Lung (tissue), 12 donors: Measurements from ENCODE around the gene S1PR3. TPM values are rescaled to one million over a fixed set of nuclear protein-coding genes. Genes with fewer than 3 reads are reported as not detected.

Source experiments
- ATAC-seq: fragments of 200-7000 bp; cut with Tn5 transposase; one replicate; pipeline ENCODE4 v1.9.1; 2020; ENCODE audit warnings: moderate number of reproducible peaks; ENCODE audit not compliant: insufficient read depth, low FRiP score
- DNase-seq, 3 donors: peaks; one replicate each; pipeline ENCODE4 v3.0.0-alpha.2; 2013 to 2017
- H3K27ac ChIP-seq, 2 donors: one replicate each; pipeline ENCODE4 v1.5.1; 2013; ENCODE audit warnings: mild to moderate bottlenecking in 2 of 2, moderate library complexity in 2 of 2, control low read depth in 1 of 2, inconsistent platforms in 1 of 2, low read depth in 1 of 2, low read length in 1 of 2
- H3K27me3 ChIP-seq, 3 donors: one replicate each; pipeline ENCODE4 v1.5.1; 2013; ENCODE audit warnings: low read length in 2 of 3; ENCODE audit not compliant: control insufficient read depth in 3 of 3, insufficient read depth in 3 of 3
- H3K36me3 ChIP-seq, 4 donors: one replicate each; pipeline ENCODE4 v1.5.1; 2013; ENCODE audit warnings: low read length in 4 of 4, mild to moderate bottlenecking in 1 of 4, moderate library complexity in 1 of 4; ENCODE audit not compliant: control insufficient read depth in 4 of 4, insufficient read depth in 4 of 4
- H3K4me1 ChIP-seq, 5 donors: one replicate each; pipeline ENCODE4 v1.5.1; 2013; ENCODE audit warnings: low read length in 5 of 5, mild to moderate bottlenecking in 2 of 5, moderate library complexity in 1 of 5; ENCODE audit not compliant: control insufficient read depth in 5 of 5, insufficient read depth in 5 of 5
- H3K4me3 ChIP-seq: one replicate; pipeline ENCODE4 v1.5.1; 2013; ENCODE audit warnings: mild to moderate bottlenecking, control low read depth, moderate library complexity
- H3K9ac ChIP-seq, 2 donors: one replicate each; pipeline ENCODE4 v1.5.1; 2013; ENCODE audit warnings: low read length in 2 of 2, control low read depth in 1 of 2; ENCODE audit not compliant: insufficient read depth in 1 of 2
- H3K9me3 ChIP-seq, 4 donors: one replicate each; pipeline ENCODE4 v1.5.1; 2013; ENCODE audit warnings: low read length in 3 of 4, mild to moderate bottlenecking in 1 of 4, moderate library complexity in 1 of 4; ENCODE audit not compliant: control insufficient read depth in 4 of 4, insufficient read depth in 3 of 4
- CTCF ChIP-seq: IDR thresholded peaks from 2 replicates; pipeline ENCODE4 v1.5.1; 2012; ENCODE audit warnings: mild to moderate bottlenecking; ENCODE audit errors: control extremely low read depth, extremely low read depth
- WGBS, 2 donors: extraction: QIAGEN DNeasy Blood & Tissue Kit; methylation state at CpG; one replicate each; pipeline ENCODE4 v1.1.7; 2013; 5-methylcytosine and 5-hydroxymethylcytosine counted together
- polyA plus RNA-seq, 2 donors: library from polyadenylated mRNA; stranded (reverse); fragments of 200-250 nt; gene quantifications; one replicate each; pipeline ENCODE4 v1.2.1, GENCODE V29; 2013
- total RNA-seq, 2 donors: library from RNA; depleted of rRNA in 1 of 2; stranded (reverse); fragments of >200 nt in 1 of 2; gene quantifications; one replicate each; pipeline ENCODE4 v1.2.1, GENCODE V29; 2014 to 2021
- donor health status: control.
- donor health status: control.
- donor health status: Bipolar disorder and iron deficiency.
- donor health status: healthy.
- donor health status: DM: yes; HTN: yes; CAD: no.

Gene S1PR3
- total and polyA plus RNA-seq, 4 donors: 2.8 to 38.7 (median 14.3) TPM

- DNase-seq (peak; percentile 57 to 91 (median 85)), ATAC-seq (no peak)
- Histone ChIP-seq H3K4me1 (peaks cover 6 to 71% (median 23%) of the 10 kb centered on the region in 5 donors), H3K27ac (peak overlapping the region in 1 of 2 donors; percentile 16), H3K36me3 (peaks cover 0 to 36% (median 14%) of the 10 kb centered on the region in 4 donors), H3K4me3 (no peak overlapping the region), H3K27me3 (no peaks in the 10 kb centered on the region), H3K9me3 (peaks cover 0 to 1% (median 0%) of the 10 kb centered on the region in 4 donors), H3K9ac (peak overlapping the region in 1 of 2 donors; percentile 43)
- no peak for TF ChIP-seq CTCF
- 82 to 83% methylated on average over 9 of the region's 9 CpGs for WGBS, 2 donors
These were observed 3.4 kb downstream of the S1PR3 start for GRCh38 chr9:88994469-88995199.

GRCh38 chr9:88995200-88995577 is 3.9 kb downstream of the S1PR3 start:
- whole genome bisulfite sequencing, 2 donors: 77 to 78% methylated on average over 6 of the region's 6 CpGs
- ATAC-seq (no peak), DNase-seq (peak in 2 of 3 donors; percentile 39 to 79)
- H3K4me1 ChIP-seq: peaks cover 5 to 69% (median 23%) of the 10 kb centered on the region in 5 donors
- H3K27ac ChIP-seq: no peak overlapping the region
- peaks cover 0 to 1% (median 0%) of the 10 kb centered on the region in 4 donors for H3K9me3 ChIP-seq
- no peak for TF ChIP-seq CTCF
- H3K27me3 ChIP-seq: no peaks in the 10 kb centered on the region
- H3K9ac ChIP-seq: no peak overlapping the region
- H3K4me3 ChIP-seq: no peak overlapping the region
- peaks cover 0 to 39% (median 16%) of the 10 kb centered on the region in 4 donors for H3K36me3 ChIP-seq

GRCh38 chr9:88995627-88996026 is 4.4 kb downstream of the S1PR3 start:
- Histone ChIP-seq H3K9ac (no peak overlapping the region), H3K27ac (no peak overlapping the region), H3K9me3 (peaks cover 0 to 1% (median 0%) of the 10 kb centered on the region in 4 donors), H3K36me3 (peaks cover 0 to 40% (median 16%) of the 10 kb centered on the region in 4 donors), H3K4me1 (peaks cover 4 to 69% (median 28%) of the 10 kb centered on the region in 5 donors), H3K4me3 (no peak overlapping the region), H3K27me3 (no peaks in the 10 kb centered on the region)
- ATAC-seq (no peak), DNase-seq (no peak)
- 86 to 92% methylated on average over 6 of the region's 6 CpGs for WGBS, 2 donors
- TF ChIP-seq CTCF: no peak
